Measurements from ENCODE around the gene SKA1.
"Not testable (repeated sequence)": the region's sequence is repeated elsewhere in the genome, so short reads cannot be mapped to it uniquely, and the experiment has no call there.

SKA1 gene

DNA sequence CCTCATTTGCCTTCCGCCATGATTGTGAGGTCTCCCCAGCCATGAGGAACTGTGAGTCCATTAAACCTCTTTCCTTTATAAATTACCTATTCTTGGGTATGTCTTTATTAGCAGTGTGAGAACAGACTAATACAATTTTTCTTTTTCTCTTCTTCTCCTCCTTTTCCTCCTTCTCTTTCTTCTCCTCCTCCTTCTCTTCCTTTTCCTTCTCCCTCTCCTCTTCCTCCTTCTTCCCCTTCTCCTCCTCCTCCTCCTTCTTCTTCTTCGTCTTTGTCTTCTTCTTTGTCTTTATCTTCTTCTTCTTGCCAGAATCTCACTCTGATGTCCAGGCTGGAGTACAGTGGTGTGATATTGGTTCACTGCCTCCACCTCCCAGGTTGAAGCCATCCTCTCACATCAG, 20.2 kb downstream of the SKA1 start:
- DNase-seq (ENCODE audit: low spot score): no peak

DNA sequence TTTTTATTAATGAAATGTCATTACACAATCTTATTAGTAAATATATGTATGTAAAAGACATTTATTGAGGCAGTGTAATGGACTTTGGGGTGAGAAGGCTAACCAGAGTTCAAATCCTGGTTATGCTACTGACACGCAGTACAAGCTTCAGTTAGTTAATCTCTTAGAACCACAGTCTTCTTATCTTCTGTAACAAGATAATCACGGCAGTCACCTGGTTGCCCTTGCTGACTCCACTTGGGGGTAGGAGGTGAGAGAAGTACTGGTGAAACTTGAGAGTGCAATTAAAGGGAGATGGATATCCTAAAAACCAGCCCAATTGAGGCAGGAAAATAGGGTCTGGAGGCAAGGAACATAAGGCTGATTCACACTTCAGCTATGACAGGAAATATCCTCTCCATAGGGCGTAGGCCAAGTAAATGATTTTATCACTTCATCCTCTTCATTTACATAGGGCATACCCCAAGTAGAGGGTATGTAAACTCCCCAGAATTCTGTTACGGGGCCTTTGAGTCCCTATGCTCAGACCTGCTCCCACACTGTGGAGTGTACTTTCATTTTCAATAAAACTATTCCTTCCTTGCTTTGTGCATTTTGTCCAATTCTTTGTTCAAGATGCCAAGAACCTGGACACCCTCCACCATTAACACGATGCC, 21.3 kb downstream of the SKA1 start:
- DNase-seq (ENCODE audit: low spot score): no peak

DNA sequence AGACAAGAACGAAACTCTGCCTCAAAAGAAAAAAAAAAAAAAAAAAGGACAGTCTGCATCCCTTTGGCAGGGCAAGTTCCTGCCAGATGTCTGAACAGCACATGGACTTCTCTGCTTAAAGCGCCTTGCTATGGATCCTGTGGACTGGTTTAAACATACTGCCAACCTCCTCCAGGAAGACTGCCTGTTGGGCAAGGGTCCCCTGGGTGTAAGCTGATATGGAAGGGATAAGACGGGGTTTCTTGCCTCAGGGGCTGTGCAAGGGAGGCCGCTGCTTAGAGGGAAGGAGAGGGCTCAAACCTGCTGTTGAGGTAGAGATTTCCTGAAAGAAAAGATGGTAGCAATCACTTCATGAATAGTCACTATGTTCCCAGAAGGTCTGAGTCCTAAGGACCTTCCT, 22.2 kb downstream of the SKA1 start:
- DNase-seq (ENCODE audit: low spot score): no peak

DNA sequence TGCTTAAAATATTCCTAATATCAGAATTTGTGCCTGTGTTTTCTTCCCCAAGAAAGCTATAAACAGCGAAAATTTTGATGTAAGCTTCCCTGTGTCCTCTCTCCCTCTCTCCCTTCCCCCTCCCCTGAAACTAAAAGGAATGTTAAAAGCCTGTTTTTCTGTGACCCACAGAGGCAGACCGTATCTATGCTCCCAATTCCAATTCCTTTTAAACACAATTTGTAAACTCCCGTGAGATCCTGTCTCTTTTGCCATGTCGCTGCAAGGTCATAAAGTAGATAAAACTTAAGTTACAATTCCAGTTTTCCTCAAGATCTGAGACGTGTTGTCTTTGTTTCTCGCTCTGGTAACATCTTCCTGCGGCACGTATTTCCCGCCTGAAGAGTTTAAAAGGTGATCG, 23.3 kb downstream of the SKA1 start:
- DNase-seq (ENCODE audit: low spot score): no peak

- DNase-seq (ENCODE audit: low spot score): peak; percentile 14
Observed at GRCh38 chr18:50398947-50399346, 24.1 kb downstream of the SKA1 start.

DNA sequence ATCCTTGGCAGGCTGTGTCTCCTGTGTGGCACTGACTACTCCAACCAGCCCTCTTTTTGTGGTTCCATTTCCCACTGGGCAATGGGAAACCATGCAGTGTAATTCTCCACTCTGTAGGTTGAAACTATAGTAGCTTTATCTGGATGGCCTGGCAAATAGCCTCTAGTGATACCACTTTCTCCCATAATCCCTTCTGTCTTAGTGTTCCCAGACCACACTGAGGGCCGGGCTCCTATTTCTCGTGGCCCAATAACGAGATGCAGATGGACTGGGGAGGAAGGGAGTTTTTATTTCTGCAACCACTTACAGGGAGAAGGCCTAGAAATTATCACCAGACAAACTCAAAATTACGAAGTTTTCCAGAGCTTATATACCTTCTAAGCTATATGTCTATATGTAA, 24.7 kb downstream of the SKA1 start:
- DNase-seq (ENCODE audit: low spot score): no peak

- not testable (repeated sequence) for DNase-seq (ENCODE audit: low spot score)
Observed at GRCh38 chr18:50400438-50400837, 25.6 kb downstream of the SKA1 start.

DNA sequence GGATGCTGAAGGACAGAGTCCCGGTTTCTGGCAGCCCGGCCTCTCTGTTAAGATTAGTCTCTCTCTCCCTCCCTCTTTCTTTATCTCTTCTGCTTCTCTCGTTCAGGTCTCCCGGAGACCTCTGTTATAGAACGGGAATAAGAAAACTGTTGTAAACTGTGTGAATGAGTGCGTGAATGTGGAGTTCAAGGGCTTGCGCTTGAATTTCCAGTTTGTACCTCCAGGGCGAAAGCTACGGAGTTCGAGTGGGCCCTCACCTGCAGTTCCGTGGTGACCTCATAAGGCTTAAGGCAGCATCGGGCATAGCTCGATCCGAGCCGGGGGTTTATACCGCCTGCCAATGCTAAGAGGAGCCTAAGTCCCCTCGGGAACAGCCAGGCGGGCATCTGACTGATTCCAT, 26.4 kb downstream of the SKA1 start:
- DNase-seq (ENCODE audit: low spot score): no peak

DNA sequence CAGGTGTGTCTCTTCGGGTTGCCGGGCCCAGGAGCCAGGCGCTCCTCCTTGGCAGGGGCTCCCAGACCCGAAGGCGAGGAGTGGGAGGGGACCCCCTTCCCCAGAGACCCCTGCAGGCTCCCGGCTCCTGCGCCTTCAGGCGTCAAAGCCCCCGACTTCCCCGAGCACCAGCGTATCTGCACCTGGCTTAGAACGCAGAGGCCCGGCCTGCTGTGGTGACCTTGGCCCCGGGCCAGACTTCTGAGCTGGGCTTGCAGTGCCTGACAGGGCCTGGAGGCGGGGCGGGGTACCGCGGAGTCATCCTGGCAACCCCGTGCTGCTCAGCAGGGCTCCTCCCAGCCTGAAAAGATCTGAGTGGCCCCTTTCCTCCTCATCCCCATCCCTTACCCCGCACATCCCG, 27.0 kb downstream of the SKA1 start:
- peak; percentile 67 for DNase-seq (ENCODE audit: low spot score)

- not testable (repeated sequence) for DNase-seq (ENCODE audit: low spot score)
Observed at GRCh38 chr18:50404752-50405581, 30.1 kb downstream of the SKA1 start.

GRCh38 chr18:50405582-50406271, 30.9 kb downstream of the SKA1 start:
- peak; percentile 24 for DNase-seq (ENCODE audit: low spot score)

- DNase-seq (ENCODE audit: low spot score): no peak
Observed at GRCh38 chr18:50409236-50409635, 34.4 kb downstream of the SKA1 start.

DNA sequence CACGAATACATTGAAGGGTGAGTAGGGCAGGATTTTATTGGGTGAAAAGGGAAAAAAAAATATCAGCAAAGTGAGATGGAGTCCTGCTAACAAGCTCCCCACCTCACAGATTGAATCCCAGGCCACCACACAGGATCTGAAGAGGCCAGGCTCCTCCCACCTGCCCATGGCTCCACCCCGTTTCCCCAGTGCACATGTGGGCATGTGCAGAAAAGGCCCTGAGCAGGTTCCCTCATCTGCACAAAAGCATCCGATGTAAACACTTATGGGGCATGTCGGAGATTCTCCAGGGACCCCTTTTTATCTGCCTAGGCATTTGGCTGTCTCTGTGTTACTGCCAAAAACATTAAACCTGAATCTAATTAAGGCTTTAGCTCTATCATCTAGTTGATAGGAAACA, 35.2 kb downstream of the SKA1 start:
- DNase-seq (ENCODE audit: low spot score): peak; percentile 15

- no peak for DNase-seq (ENCODE audit: low spot score)
Observed at GRCh38 chr18:50410894-50411293, 36.0 kb downstream of the SKA1 start.

DNA sequence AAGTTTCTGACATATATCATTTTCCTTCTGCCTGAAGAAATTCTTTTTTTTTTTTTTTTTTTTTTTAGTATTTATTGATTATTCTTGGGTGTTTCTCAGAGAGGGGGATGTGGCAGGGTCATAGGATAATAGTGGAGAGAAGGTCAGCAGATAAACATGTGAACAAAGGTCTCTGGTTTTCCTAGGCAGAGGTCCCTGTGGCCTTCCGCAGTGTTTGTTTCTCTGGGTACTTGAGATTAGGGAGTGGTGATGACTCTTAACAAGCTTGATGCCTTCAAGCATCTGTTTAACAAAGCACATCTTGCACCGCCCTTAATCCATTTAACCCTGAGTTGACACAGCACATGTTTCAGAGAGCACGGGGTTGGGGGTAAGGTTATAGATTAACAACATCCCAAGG, 42.0 kb downstream of the SKA1 start:
- DNase-seq (ENCODE audit: low spot score): not testable (repeated sequence)

DNA sequence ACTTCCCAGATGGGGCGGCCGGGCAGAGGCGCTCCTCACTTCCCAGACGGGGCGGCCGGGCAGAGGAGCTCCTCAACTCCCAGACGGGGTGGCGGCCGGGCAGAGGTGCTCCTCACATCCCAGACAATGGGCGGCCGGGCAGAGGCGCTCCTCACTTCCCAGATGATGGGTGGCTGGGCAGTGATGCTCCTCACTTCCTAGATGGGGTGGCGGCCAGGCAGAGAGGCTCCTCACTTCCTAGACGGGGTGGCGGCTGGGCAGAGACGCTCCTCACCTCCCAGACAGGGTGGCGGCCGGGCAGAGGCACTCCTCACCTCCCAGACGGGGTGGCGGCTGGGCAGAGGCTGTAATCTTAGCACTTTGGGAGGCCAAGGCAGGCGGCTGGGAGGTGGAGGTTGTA, 42.9 kb downstream of the SKA1 start:
- DNase-seq (ENCODE audit: low spot score): not testable (repeated sequence)

- no peak for DNase-seq (ENCODE audit: low spot score)
Observed at GRCh38 chr18:50418650-50419049, 43.8 kb downstream of the SKA1 start.

DNA sequence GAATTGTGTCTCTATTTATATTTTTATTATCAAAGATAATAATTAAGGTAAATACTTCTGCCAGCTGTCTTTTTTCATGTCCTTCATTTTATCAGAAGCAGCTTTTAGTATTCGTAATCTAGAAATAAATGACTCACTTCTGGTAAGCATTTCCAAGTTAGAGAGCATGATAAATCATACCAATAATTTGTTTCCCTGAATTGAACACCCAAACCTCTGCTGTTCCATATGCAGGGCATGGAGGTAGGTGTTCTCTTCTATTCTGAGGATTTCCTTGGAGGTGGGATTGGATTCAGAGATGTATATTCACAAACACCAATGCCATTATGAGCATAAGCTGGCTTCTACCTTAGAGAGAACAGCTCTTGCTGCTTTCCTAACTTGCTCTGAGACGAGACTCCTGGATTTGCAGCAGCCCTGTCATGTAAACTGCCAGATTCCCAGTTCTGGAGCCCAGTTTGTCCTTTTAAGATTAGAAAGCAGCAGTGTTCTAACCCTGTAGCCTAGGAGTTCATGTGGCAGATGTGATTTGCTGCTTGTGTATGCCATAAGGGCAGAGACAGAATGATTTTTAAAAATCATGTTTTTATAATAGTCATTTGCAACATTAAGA, 47.5 kb downstream of the SKA1 start:
- no peak for DNase-seq (ENCODE audit: low spot score)

GRCh38 chr18:50424877-50425690, 50.2 kb downstream of the SKA1 start:
- no peak for DNase-seq (ENCODE audit: low spot score)

DNA sequence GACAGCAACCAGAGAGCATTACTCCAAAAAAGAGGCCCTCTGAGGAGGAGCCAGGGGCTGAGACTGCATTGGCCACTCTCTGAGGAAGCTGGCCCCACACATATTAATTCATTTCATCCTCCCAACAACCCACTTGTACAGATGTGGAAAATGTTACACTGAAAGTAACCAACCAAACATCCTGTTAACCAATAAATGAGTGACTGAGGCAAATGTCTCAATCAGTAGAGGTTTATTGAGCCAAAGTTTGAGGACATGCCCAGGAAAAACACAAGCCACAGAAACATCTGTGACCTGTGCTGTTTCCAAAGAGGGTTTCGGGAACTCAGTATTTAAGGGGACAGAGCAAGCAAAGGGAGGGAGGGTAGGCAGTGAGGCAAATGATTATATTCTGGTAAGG, 53.0 kb downstream of the SKA1 start:
- no peak for DNase-seq (ENCODE audit: low spot score)

DNA sequence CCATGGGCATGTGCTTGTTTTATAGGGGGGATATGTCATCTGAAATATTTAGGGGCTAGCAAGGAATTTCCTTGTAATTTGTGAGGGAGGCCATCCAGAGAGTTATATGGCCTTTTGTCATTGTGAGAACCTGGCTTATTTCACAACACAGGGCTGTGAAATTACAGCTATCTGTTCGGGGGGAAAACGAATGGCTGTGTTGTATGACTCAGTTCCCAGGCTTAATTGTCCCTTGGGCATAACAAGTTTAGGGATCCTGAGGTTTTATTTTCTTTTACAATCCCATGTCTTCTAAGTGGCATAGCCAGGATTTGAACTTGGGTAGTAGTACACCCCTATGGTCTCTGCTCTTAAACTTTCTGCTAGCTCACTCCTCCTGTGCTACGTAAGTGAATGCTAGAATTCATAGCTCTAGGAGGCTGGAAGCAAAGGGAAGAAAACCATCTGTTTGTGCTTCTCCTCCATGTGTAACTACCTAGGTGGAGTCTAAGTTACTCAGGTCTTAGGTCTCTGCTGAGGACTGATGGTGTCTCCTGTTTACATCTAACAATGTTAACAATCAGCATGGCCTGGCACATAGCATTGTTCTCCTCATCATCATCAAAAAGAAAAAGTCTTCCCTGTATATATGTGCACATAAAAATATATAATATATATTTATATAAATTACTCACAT, 53.8 kb downstream of the SKA1 start:
- DNase-seq (ENCODE audit: low spot score): no peak
